Measurements from ENCODE around the gene MAST1. TPM values are rescaled to one million over a fixed set of nuclear protein-coding genes. Genes with fewer than 3 reads are reported as not detected.

Gene MAST1
- total RNA-seq, 1 donor from 2014 or later: not detected

DNA sequence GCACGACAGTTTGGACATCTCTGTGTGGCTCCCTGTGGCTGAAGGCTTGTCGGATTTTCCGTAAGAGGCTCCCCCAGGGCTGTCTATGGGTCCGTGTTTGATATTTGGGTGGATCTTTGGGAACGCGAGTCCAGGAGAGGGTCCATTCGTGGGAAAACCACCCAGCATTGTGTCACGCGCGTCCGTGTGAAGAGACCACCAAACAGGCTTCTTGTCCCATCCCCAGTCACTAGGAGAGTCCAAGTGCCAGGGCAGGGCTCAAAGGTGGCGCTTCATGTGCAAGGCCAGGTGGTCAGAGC lies 46.3 kb downstream of the MAST1 start:
- H3K4me3 ChIP-seq: peak overlapping the region; percentile 57
- DNase-seq: no peak
- intact Hi-C loops (cut with micrococcal nuclease): no loop called here
- peaks cover 11% of the 10 kb centered on the region for H3K9me3 ChIP-seq (replicated peaks)
- H3K27ac ChIP-seq (replicated peaks): no peak overlapping the region
- no peaks in the 10 kb centered on the region for H3K36me3 ChIP-seq
- peaks cover 28% of the 10 kb centered on the region for H3K4me1 ChIP-seq
- TF ChIP-seq, protein P1, sequence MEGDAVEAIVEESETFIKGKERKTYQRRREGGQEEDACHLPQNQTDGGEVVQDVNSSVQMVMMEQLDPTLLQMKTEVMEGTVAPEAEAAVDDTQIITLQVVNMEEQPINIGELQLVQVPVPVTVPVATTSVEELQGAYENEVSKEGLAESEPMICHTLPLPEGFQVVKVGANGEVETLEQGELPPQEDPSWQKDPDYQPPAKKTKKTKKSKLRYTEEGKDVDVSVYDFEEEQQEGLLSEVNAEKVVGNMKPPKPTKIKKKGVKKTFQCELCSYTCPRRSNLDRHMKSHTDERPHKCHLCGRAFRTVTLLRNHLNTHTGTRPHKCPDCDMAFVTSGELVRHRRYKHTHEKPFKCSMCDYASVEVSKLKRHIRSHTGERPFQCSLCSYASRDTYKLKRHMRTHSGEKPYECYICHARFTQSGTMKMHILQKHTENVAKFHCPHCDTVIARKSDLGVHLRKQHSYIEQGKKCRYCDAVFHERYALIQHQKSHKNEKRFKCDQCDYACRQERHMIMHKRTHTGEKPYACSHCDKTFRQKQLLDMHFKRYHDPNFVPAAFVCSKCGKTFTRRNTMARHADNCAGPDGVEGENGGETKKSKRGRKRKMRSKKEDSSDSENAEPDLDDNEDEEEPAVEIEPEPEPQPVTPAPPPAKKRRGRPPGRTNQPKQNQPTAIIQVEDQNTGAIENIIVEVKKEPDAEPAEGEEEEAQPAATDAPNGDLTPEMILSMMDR (IDR thresholded peaks at IDR 0.05; ENCODE audit: borderline replicate concordance): no peak
- H3K27me3 ChIP-seq (ENCODE audit: low read depth): peaks cover 53% of the 10 kb centered on the region

DNA sequence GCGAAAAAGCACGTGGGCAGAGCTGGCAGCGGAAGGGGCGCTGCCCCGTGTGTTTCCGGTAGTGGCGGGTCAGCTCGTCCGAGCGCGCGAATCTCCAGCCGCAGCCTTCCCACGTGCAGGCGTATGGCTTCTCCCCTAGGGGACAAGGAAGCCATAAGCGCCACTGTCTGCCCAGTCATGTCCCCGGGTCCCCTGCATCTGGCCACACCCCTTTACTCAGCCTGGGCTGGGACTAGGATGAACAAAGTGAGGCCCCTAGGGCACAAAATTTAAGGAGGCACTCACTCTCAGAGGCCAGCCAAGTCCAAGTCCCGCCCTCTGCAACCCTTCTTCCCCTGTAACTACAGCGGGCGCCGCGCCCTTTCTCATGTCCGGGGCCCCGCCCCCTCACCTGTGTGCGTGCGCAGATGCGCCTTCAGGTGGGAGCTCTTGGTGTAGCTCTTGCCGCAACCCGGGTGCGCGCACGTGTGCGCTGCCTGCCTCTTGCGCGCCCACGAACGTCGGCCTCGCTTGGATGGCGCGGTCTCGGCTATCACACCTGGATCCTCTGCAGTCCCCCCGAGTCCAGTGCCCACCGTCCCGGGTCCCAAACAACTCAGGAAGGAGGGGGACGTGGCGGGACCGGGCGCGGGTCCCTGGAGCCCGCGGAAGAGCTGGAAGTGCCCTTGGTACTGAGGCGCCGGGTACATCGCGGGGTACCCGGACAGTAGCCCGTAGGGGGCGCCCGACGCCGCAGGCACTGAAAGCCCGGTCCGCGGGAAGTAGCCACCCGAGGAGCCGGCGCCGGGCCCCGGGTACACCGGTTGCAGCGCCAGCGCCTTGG lies 46.8 kb downstream of the MAST1 start:
- TF ChIP-seq, protein P1 (IDR thresholded peaks at IDR 0.05; ENCODE audit: borderline replicate concordance): peak; percentile 71
- peaks cover 11% of the 10 kb centered on the region for H3K9me3 ChIP-seq (replicated peaks)
- peaks cover 26% of the 10 kb centered on the region for H3K4me1 ChIP-seq
- DNase-seq: peak; percentile 60
- peaks cover 53% of the 10 kb centered on the region for H3K27me3 ChIP-seq (ENCODE audit: low read depth)
- H3K4me3 ChIP-seq: peak overlapping the region; percentile 57
- intact Hi-C loops (cut with micrococcal nuclease): no loop called here
- H3K27ac ChIP-seq (replicated peaks): no peak overlapping the region
- no peaks in the 10 kb centered on the region for H3K36me3 ChIP-seq

DNA sequence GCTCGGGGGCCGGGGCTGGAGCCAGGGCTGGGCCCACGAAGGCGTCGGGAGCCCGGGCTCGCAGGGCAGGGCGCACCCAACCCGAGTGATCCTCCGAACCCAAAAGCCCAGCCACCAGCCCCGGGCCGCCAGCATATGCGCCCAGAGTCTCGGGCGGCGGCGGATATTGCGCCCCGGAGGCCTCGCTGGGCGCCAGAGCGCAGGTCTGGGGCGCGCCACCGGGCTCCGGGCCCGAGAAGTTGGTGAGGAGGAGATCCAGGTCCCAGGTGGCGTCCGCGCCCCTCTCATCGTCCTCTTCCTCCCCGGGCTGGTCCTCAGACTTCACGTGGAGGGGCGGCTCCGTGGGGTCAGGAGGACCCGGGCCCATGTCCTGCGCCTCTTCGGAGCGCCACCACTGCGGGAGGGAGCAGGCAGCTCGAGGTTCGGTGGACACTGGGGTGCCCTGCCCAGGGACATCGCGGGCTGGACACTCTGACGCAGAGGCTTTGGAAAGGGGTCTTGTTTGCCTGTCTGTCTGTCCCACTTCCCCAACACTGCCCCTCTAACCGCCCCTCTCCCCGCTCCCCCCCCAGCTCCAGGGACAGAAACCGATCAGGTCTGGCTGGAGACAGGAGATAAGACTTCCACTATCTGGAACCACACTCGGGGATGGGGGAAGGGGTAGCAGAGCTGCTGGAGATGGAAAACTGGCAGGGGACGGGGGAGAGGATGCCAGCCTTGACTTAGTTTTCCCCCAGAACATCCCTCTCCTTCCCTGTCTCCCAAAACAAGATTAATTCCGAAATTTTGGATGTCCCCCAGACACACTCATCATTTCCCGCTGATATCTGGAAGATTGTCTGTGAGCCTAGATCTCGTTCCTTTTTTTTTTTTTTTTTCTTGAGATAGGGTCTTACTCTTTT lies 47.7 kb downstream of the MAST1 start:
- Histone ChIP-seq H3K27me3 (ENCODE audit: low read depth) (peaks cover 53% of the 10 kb centered on the region), H3K36me3 (no peaks in the 10 kb centered on the region), H3K4me1 (peaks cover 18% of the 10 kb centered on the region), H3K9me3 (replicated peaks) (peaks cover 11% of the 10 kb centered on the region), H3K27ac (replicated peaks) (no peak overlapping the region), H3K4me3 (peak overlapping the region; percentile 57)
- intact Hi-C loops (cut with micrococcal nuclease): no loop called here
- DNase-seq: no peak
- TF ChIP-seq, protein P1 (IDR thresholded peaks at IDR 0.05; ENCODE audit: borderline replicate concordance): no peak

DNA sequence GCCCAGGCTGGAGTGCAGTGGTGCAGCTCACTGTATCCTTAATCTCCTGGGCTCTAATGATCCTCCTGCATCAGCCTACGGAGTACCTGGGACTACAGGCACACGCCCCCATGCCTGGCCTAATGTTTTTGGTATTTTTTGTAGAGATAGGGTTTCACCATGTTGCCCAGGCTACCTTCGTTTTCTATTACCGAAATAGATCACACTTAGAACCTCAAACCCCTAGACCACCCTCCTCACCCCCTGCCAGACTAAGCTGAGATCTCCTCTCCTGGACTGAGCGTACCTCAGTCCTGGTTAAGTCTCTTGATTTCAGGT lies 48.3 kb downstream of the MAST1 start:
- H3K36me3 ChIP-seq: no peaks in the 10 kb centered on the region
- H3K27me3 ChIP-seq (ENCODE audit: low read depth): peaks cover 53% of the 10 kb centered on the region
- H3K9me3 ChIP-seq (replicated peaks): peaks cover 11% of the 10 kb centered on the region
- peaks cover 21% of the 10 kb centered on the region for H3K4me1 ChIP-seq
- H3K27ac ChIP-seq (replicated peaks): no peak overlapping the region
- H3K4me3 ChIP-seq: no peak overlapping the region
- intact Hi-C loops (cut with micrococcal nuclease): no loop called here
- TF ChIP-seq, protein P1 (IDR thresholded peaks at IDR 0.05; ENCODE audit: borderline replicate concordance): no peak
- no peak for DNase-seq

DNA sequence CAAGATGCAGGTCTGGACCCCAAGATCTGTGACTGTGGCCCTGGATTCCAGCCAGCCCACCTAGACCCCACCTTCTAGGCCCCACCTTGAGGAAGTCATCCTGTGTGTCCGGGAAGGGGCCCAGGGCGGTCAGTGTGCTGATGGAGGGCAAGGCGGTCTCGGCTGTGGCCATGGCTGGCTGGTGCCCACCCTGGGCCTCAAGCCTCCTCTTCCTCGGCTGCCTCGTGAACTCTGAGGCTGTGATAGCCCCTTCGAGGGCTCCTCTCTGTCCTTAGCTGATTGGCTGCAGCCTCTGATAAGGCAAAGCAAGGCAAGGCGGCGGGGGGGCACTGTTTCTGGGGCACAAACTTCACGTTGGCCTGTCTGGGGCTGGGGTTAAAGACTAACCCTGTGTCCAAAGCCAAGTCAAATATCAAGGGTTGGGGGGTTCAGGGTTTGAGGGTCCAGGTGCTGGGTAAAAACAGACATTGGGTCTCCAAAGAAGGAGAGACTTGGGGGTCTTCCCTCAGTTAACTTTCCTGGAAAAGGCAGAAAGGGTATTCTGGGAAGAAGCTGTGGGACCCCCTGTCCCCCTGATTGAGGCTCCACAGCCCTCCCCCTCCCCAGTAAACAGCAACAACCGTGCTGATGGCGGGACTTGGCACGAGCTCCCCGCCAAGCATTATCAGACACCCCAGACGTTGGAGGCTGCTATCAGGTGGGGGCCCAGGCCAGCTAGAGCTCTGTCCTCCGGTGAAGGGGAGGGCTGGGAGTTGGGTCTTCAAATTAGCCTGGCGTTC lies 48.8 kb downstream of the MAST1 start, which contains the start of gene KLF1:
KLF1 (minus strand) TSS at position 233 of the 779 bp plus-strand sequence; CDS start at position 172, 61 bp downstream.
- Histone ChIP-seq H3K4me1 (peaks cover 27% of the 10 kb centered on the region), H3K36me3 (no peaks in the 10 kb centered on the region), H3K9me3 (replicated peaks) (peaks cover 11% of the 10 kb centered on the region), H3K27ac (replicated peaks) (no peak within 1 kb of the TSS), H3K4me3 (peak within 1 kb of the TSS; percentile 57), H3K27me3 (ENCODE audit: low read depth) (peaks cover 53% of the 10 kb centered on the region)
- TF ChIP-seq, protein P1 (IDR thresholded peaks at IDR 0.05; ENCODE audit: borderline replicate concordance): no peak
- intact Hi-C loops (cut with micrococcal nuclease): no loop called here
- DNase-seq: no peak

All from left ventricle myocardium inferior (tissue), 1 donor.